ENCODE measurements around the gene CXCL1.

CXCL1 gene

DNA sequence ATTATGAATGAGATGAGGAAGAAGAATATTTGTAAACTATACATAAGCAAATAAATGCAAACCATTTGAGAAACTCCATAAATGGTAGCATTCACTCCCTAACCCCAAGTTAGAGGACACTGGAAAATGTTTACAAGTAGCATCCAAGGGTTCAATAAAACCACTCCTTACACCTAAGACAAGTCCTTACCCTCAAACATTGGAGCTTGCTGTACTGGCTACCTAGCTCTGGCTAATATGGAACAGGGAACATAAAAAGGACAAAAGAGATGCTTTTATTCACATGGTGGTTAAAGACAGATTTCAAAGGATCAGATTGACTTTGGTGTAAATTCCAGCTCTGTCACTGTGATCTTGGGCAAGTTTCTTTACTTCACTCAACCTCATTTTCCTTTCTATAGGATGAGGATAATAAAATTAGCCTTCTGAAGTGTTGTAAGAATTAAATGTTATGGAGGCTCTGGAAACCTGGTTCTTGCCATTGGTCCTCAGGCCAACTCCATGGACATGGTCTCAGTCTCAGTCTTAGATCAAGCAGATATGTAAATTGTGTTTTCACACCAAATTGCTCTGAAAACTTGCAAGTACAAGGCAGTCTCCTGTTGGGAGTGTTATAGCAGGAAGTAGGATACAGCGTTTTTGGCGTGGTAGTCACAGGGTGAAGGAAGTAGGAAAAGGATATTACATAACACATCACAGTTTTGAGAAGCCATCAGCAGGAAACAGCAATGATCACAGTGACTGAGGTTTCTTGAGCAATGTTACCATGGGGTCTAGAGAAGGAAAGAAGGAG lies 3.3 kb downstream of the CXCL1 start:
- Histone ChIP-seq H3K27ac (ENCODE audit: low read depth in 2 of 2, low read length in 2 of 2) (no peak overlapping the region), H3K9ac (ENCODE audit: low read depth in 1 of 2, low read length in 2 of 2) (no peak overlapping the region), H3K36me3 (ENCODE audit: control insufficient read depth in 2 of 2, insufficient read depth in 2 of 2, low read length in 2 of 2) (no peaks in the 10 kb centered on the region), H3K9me3 (ENCODE audit: control insufficient read depth in 2 of 2, low read length in 2 of 2) (no peaks in the 10 kb centered on the region), H3K27me3 (ENCODE audit: control insufficient read depth in 2 of 2, insufficient read depth in 2 of 2, low read length in 2 of 2) (no peaks in the 10 kb centered on the region), H3K4me1 (ENCODE audit: control insufficient read depth in 2 of 2, insufficient read depth in 2 of 2, low read length in 2 of 2) (peaks cover 4 to 7% of the 10 kb centered on the region in 2 donors), H3K4me3 (ENCODE audit: low read length in 2 of 2) (no peak overlapping the region)

- no peak overlapping the region for H3K9ac ChIP-seq (ENCODE audit: low read depth in 1 of 2, low read length in 2 of 2)
- peaks cover 0 to 7% of the 10 kb centered on the region in 2 donors for H3K4me1 ChIP-seq (ENCODE audit: control insufficient read depth in 2 of 2, insufficient read depth in 2 of 2, low read length in 2 of 2)
- no peak overlapping the region for H3K4me3 ChIP-seq (ENCODE audit: low read length in 2 of 2)
- no peaks in the 10 kb centered on the region for H3K9me3 ChIP-seq (ENCODE audit: control insufficient read depth in 2 of 2, low read length in 2 of 2)
- no peaks in the 10 kb centered on the region for H3K27me3 ChIP-seq (ENCODE audit: control insufficient read depth in 2 of 2, insufficient read depth in 2 of 2, low read length in 2 of 2)
- no peaks in the 10 kb centered on the region for H3K36me3 ChIP-seq (ENCODE audit: control insufficient read depth in 2 of 2, insufficient read depth in 2 of 2, low read length in 2 of 2)
- no peak overlapping the region for H3K27ac ChIP-seq (ENCODE audit: low read depth in 2 of 2, low read length in 2 of 2)
Observed at GRCh38 chr4:73874386-73874785, 5.2 kb downstream of the CXCL1 start.

DNA sequence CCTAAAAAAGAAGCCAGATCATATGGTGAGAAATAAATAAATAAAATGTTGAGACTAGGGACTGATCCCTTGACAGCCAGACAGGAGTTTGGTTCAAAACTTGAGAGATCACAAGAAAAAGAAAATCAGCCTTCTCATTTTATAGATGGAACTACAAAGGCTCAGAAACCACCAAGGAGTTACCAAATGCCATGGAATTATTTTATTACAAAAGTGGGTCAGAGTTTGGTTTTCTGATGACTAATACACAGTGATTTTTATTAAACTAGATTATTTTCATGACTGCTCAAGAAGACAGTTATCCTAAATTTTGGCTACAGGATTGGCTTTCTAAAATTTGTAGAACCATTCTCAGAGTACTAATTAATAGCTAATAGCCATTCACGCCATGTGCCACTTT lies 6.2 kb downstream of the CXCL1 start:
- Histone ChIP-seq H3K36me3 (ENCODE audit: control insufficient read depth in 2 of 2, insufficient read depth in 2 of 2, low read length in 2 of 2) (no peaks in the 10 kb centered on the region), H3K27me3 (ENCODE audit: control insufficient read depth in 2 of 2, insufficient read depth in 2 of 2, low read length in 2 of 2) (no peaks in the 10 kb centered on the region), H3K4me3 (ENCODE audit: low read length in 2 of 2) (no peak overlapping the region), H3K4me1 (ENCODE audit: control insufficient read depth in 2 of 2, insufficient read depth in 2 of 2, low read length in 2 of 2) (no peaks in the 10 kb centered on the region), H3K9me3 (ENCODE audit: control insufficient read depth in 2 of 2, low read length in 2 of 2) (no peaks in the 10 kb centered on the region), H3K27ac (ENCODE audit: low read depth in 2 of 2, low read length in 2 of 2) (no peak overlapping the region), H3K9ac (ENCODE audit: low read depth in 1 of 2, low read length in 2 of 2) (no peak overlapping the region)

- Histone ChIP-seq H3K36me3 (ENCODE audit: control insufficient read depth in 2 of 2, insufficient read depth in 2 of 2, low read length in 2 of 2) (no peaks in the 10 kb centered on the region), H3K27me3 (ENCODE audit: control insufficient read depth in 2 of 2, insufficient read depth in 2 of 2, low read length in 2 of 2) (no peaks in the 10 kb centered on the region), H3K4me1 (ENCODE audit: control insufficient read depth in 2 of 2, insufficient read depth in 2 of 2, low read length in 2 of 2) (no peaks in the 10 kb centered on the region), H3K4me3 (ENCODE audit: low read length in 2 of 2) (no peak overlapping the region), H3K9me3 (ENCODE audit: control insufficient read depth in 2 of 2, low read length in 2 of 2) (no peaks in the 10 kb centered on the region), H3K27ac (ENCODE audit: low read depth in 2 of 2, low read length in 2 of 2) (no peak overlapping the region), H3K9ac (ENCODE audit: low read depth in 1 of 2, low read length in 2 of 2) (no peak overlapping the region)
Observed at GRCh38 chr4:73883306-73883705, 14.1 kb downstream of the CXCL1 start.

DNA sequence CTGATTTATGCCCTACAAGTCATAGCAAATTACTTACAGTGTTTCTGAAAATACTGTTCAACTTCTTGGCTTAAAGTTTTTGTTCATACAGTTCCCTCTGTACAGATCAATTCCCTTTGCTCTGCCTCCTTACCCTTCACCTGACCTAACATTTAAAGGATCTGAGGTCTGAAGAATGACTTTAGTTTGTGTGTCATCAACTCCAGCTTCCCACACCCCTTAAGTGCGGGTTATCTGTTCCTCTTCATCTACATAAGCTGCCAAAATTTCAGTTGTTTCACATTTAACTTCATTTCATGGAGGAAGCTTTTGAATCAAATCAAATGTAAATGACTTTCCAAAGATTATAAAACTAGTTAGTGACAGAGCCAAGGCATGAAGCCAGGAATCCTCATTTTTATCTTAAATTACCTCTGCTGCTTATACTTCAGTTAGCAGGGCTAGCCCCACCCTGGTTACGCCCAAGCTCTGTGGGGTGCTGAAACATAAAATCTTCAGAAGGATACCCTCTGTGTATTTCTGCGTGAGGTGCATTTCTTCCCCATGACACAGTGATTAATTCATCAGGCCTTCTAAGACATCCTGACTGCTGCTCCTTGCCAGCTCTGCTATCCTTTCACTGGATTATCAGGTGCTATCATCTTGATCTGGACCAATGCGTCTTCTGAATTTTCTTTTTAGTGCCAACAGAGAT lies 16.5 kb downstream of the CXCL1 start:
- Histone ChIP-seq H3K27ac (ENCODE audit: low read depth in 2 of 2, low read length in 2 of 2) (no peak overlapping the region), H3K9me3 (ENCODE audit: control insufficient read depth in 2 of 2, low read length in 2 of 2) (no peaks in the 10 kb centered on the region), H3K4me1 (ENCODE audit: control insufficient read depth in 2 of 2, insufficient read depth in 2 of 2, low read length in 2 of 2) (no peaks in the 10 kb centered on the region), H3K4me3 (ENCODE audit: low read length in 2 of 2) (no peak overlapping the region), H3K27me3 (ENCODE audit: control insufficient read depth in 2 of 2, insufficient read depth in 2 of 2, low read length in 2 of 2) (no peaks in the 10 kb centered on the region), H3K9ac (ENCODE audit: low read depth in 1 of 2, low read length in 2 of 2) (peak overlapping the region in 1 of 2 donors; percentile 42), H3K36me3 (ENCODE audit: control insufficient read depth in 2 of 2, insufficient read depth in 2 of 2, low read length in 2 of 2) (no peaks in the 10 kb centered on the region)

GRCh38 chr4:73891326-73891725 lies 22.1 kb downstream of the CXCL1 start:
- H3K4me1 ChIP-seq (ENCODE audit: control insufficient read depth in 2 of 2, insufficient read depth in 2 of 2, low read length in 2 of 2) = peaks cover 0 to 10% of the 10 kb centered on the region in 2 donors
- no peak overlapping the region for H3K4me3 ChIP-seq (ENCODE audit: low read length in 2 of 2)
- no peaks in the 10 kb centered on the region for H3K27me3 ChIP-seq (ENCODE audit: control insufficient read depth in 2 of 2, insufficient read depth in 2 of 2, low read length in 2 of 2)
- no peaks in the 10 kb centered on the region for H3K9me3 ChIP-seq (ENCODE audit: control insufficient read depth in 2 of 2, low read length in 2 of 2)
- H3K36me3 ChIP-seq (ENCODE audit: control insufficient read depth in 2 of 2, insufficient read depth in 2 of 2, low read length in 2 of 2) = no peaks in the 10 kb centered on the region
- no peak overlapping the region for H3K27ac ChIP-seq (ENCODE audit: low read depth in 2 of 2, low read length in 2 of 2)
- no peak overlapping the region for H3K9ac ChIP-seq (ENCODE audit: low read depth in 1 of 2, low read length in 2 of 2)

GRCh38 chr4:73891739-73892405 lies 22.7 kb downstream of the CXCL1 start:
- Histone ChIP-seq H3K27me3 (ENCODE audit: control insufficient read depth in 2 of 2, insufficient read depth in 2 of 2, low read length in 2 of 2) (no peaks in the 10 kb centered on the region), H3K4me1 (ENCODE audit: control insufficient read depth in 2 of 2, insufficient read depth in 2 of 2, low read length in 2 of 2) (peaks cover 0 to 10% of the 10 kb centered on the region in 2 donors), H3K9me3 (ENCODE audit: control insufficient read depth in 2 of 2, low read length in 2 of 2) (no peaks in the 10 kb centered on the region), H3K36me3 (ENCODE audit: control insufficient read depth in 2 of 2, insufficient read depth in 2 of 2, low read length in 2 of 2) (no peaks in the 10 kb centered on the region), H3K27ac (ENCODE audit: low read depth in 2 of 2, low read length in 2 of 2) (no peak overlapping the region), H3K9ac (ENCODE audit: low read depth in 1 of 2, low read length in 2 of 2) (no peak overlapping the region), H3K4me3 (ENCODE audit: low read length in 2 of 2) (no peak overlapping the region)

DNA sequence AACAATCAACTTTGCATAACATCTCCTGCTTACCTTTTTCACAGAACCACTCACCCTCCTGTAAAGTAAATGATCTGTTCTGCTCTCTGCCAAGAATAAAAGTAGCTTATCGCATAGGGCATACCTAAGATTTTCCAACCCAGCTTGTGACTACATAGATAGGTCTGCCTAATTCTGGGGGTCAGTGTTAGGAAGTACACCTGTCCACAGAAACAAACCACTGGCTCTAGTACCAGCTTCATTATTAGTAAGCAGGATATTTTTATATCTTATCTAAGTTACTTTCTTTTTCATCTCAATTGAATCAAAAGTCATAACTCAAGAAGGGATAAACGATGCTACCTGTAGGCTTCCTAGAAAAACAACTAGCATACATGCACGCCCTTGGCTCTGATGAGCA lies 23.8 kb downstream of the CXCL1 start:
- Histone ChIP-seq H3K4me3 (ENCODE audit: low read length in 2 of 2) (no peak overlapping the region), H3K4me1 (ENCODE audit: control insufficient read depth in 2 of 2, insufficient read depth in 2 of 2, low read length in 2 of 2) (peaks cover 0 to 10% of the 10 kb centered on the region in 2 donors)

GRCh38 chr4:73894001-73894400 lies 24.8 kb downstream of the CXCL1 start:
- Histone ChIP-seq H3K4me3 (ENCODE audit: low read length in 2 of 2) (no peak overlapping the region), H3K9ac (ENCODE audit: low read depth in 1 of 2, low read length in 2 of 2) (no peak overlapping the region), H3K4me1 (ENCODE audit: control insufficient read depth in 2 of 2, insufficient read depth in 2 of 2, low read length in 2 of 2) (peaks cover 0 to 10% of the 10 kb centered on the region in 2 donors), H3K27ac (ENCODE audit: low read depth in 2 of 2, low read length in 2 of 2) (no peak overlapping the region), H3K36me3 (ENCODE audit: control insufficient read depth in 2 of 2, insufficient read depth in 2 of 2, low read length in 2 of 2) (no peaks in the 10 kb centered on the region), H3K27me3 (ENCODE audit: control insufficient read depth in 2 of 2, insufficient read depth in 2 of 2, low read length in 2 of 2) (no peaks in the 10 kb centered on the region), H3K9me3 (ENCODE audit: control insufficient read depth in 2 of 2, low read length in 2 of 2) (no peaks in the 10 kb centered on the region)

More for the DNA sequence above, 23.8 kb downstream of the CXCL1 start:
- H3K9me3 ChIP-seq (ENCODE audit: control insufficient read depth in 2 of 2, low read length in 2 of 2) = no peaks in the 10 kb centered on the region
- no peak overlapping the region for H3K9ac ChIP-seq (ENCODE audit: low read depth in 1 of 2, low read length in 2 of 2)
- H3K27me3 ChIP-seq (ENCODE audit: control insufficient read depth in 2 of 2, insufficient read depth in 2 of 2, low read length in 2 of 2) = no peaks in the 10 kb centered on the region
- no peak overlapping the region for H3K27ac ChIP-seq (ENCODE audit: low read depth in 2 of 2, low read length in 2 of 2)
- H3K36me3 ChIP-seq (ENCODE audit: control insufficient read depth in 2 of 2, insufficient read depth in 2 of 2, low read length in 2 of 2) = no peaks in the 10 kb centered on the region

Data from mucosa of rectum (tissue), 2 donors.